CD4-positive, alpha-beta T cell treated with Interleukin-21 for 1 hour (primary cell): ENCODE data around the gene FLVCR2.
A peak's percentile ranks its signal among the peaks of the same experiment; 100 is the strongest.

Source experiments
- DNase-seq: peaks from one replicate; pipeline ENCODE4 v3.0.0-alpha.2; 2020

FLVCR2 gene

GRCh38 chr14:75558440-75558839, 20.0 kb upstream of the FLVCR2 start:
- no peak for DNase-seq

- no peak for DNase-seq
These were observed 19.4 kb upstream of the FLVCR2 start for GRCh38 chr14:75559045-75559444.

- no peak for DNase-seq
These were observed 18.8 kb upstream of the FLVCR2 start for GRCh38 chr14:75559451-75560222.

- peak; percentile 57 for DNase-seq
These were observed 17.4 kb upstream of the FLVCR2 start for GRCh38 chr14:75561013-75561432.

- no peak for DNase-seq
These were observed 16.3 kb upstream of the FLVCR2 start for GRCh38 chr14:75562089-75562488.

GRCh38 chr14:75562489-75562888, 15.9 kb upstream of the FLVCR2 start:
- no peak for DNase-seq

GRCh38 chr14:75563931-75564330, 14.5 kb upstream of the FLVCR2 start:
- no peak for DNase-seq

- no peak for DNase-seq
These were observed 13.4 kb upstream of the FLVCR2 start for GRCh38 chr14:75565056-75565455.

- peak; percentile 66 for DNase-seq
These were observed 12.1 kb upstream of the FLVCR2 start for GRCh38 chr14:75566321-75566720.

GRCh38 chr14:75566752-75567151, 11.7 kb upstream of the FLVCR2 start:
- no peak for DNase-seq

- no peak for DNase-seq
These were observed 10.3 kb upstream of the FLVCR2 start for GRCh38 chr14:75568140-75568539.

- no peak for DNase-seq
These were observed 9.6 kb upstream of the FLVCR2 start for GRCh38 chr14:75568791-75569190.

- DNase-seq: no peak
These were observed 7.6 kb upstream of the FLVCR2 start for GRCh38 chr14:75570797-75571196.

- no peak for DNase-seq
These were observed 6.3 kb upstream of the FLVCR2 start for GRCh38 chr14:75572104-75572503.

GRCh38 chr14:75577090-75577489, 1.3 kb upstream of the FLVCR2 start:
- DNase-seq: no peak

GRCh38 chr14:75577729-75578101, 705 bp upstream of the FLVCR2 start:
- DNase-seq: peak; percentile 72

- DNase-seq: no peak
These were observed 442 bp downstream of the FLVCR2 start for GRCh38 chr14:75578786-75579337.

GRCh38 chr14:75579338-75579864, 981 bp downstream of the FLVCR2 start:
- no peak for DNase-seq

- no peak for DNase-seq
These were observed 1.5 kb downstream of the FLVCR2 start for GRCh38 chr14:75579882-75580281.

- no peak for DNase-seq
These were observed 9.0 kb downstream of the FLVCR2 start for GRCh38 chr14:75587388-75587787.

GRCh38 chr14:75589931-75590330, 11.5 kb downstream of the FLVCR2 start:
- DNase-seq: no peak

GRCh38 chr14:75591331-75591946, 13.0 kb downstream of the FLVCR2 start:
- no peak for DNase-seq

- no peak for DNase-seq
These were observed 13.7 kb downstream of the FLVCR2 start for GRCh38 chr14:75591987-75592575.

- no peak for DNase-seq
These were observed 16.8 kb downstream of the FLVCR2 start for GRCh38 chr14:75595226-75595625.
